Fibroblast of lung (primary cell): ENCODE data around the gene STARD5. TPM values are rescaled to one million over a fixed set of nuclear protein-coding genes. Genes with fewer than 3 reads are reported as not detected.
"Not testable (repeated sequence)": the region's sequence is repeated elsewhere in the genome, so short reads cannot be mapped to it uniquely, and the experiment has no call there.

Source experiments
- DNase-seq, 2 donors: peaks; one replicate each; pipeline versions ENCODE4 v3.0.0 to v3.0.0-alpha.2; 2010; ENCODE audit warnings: low read depth in 2 of 2
- H2AFZ ChIP-seq: 2 replicates; pipeline ENCODE4 v1.5.1; 2012; ENCODE audit warnings: low read length, control low read depth, inconsistent platforms
- H3K27ac ChIP-seq: 2 replicates; pipeline ENCODE4 v1.5.1; 2011; ENCODE audit warnings: low read length, control low read depth; ENCODE audit not compliant: insufficient read depth
- H3K27me3 ChIP-seq: 2 replicates; pipeline ENCODE4 v1.5.1; 2011; ENCODE audit warnings: mild to moderate bottlenecking, low read length; ENCODE audit not compliant: control insufficient read depth, insufficient read depth
- H3K36me3 ChIP-seq: 2 replicates; pipeline ENCODE4 v1.5.1; 2011; ENCODE audit warnings: low read length; ENCODE audit not compliant: control insufficient read depth, insufficient read depth
- H3K4me1 ChIP-seq: 2 replicates; pipeline ENCODE4 v1.5.1; 2011; ENCODE audit warnings: low read length; ENCODE audit not compliant: control insufficient read depth, insufficient read depth; ENCODE audit errors: extremely low read depth
- H3K4me2 ChIP-seq: 2 replicates; pipeline ENCODE4 v1.5.1; 2011; ENCODE audit warnings: low read length, control low read depth; ENCODE audit not compliant: insufficient read depth; ENCODE audit errors: extremely low read depth
- H3K4me3 ChIP-seq, 4 experiments: fragments of 200-600 bp in 1 of 4; sonication (generic) in 1 of 4; replicated peaks in 1 of 4; 2 replicates each; pipeline ENCODE4 v1.5.1; 2011 to 2016; ENCODE audit warnings: low read length in 4 of 4, low read depth in 3 of 4, mild to moderate bottlenecking in 3 of 4, control low read depth in 2 of 4, inconsistent platforms in 1 of 4, mixed read lengths in 1 of 4; ENCODE audit not compliant: insufficient read depth in 1 of 4; ENCODE audit errors: control extremely low read depth in 1 of 4
- H3K79me2 ChIP-seq: 2 replicates; pipeline ENCODE4 v1.5.1; 2012; ENCODE audit warnings: mild to moderate bottlenecking, low read length, inconsistent platforms; ENCODE audit not compliant: control insufficient read depth, insufficient read depth
- H3K9ac ChIP-seq: 2 replicates; pipeline ENCODE4 v1.5.1; 2011; ENCODE audit warnings: mild to moderate bottlenecking, low read length, control low read depth; ENCODE audit not compliant: insufficient read depth
- H3K9me3 ChIP-seq: 2 replicates; pipeline ENCODE4 v1.5.1; 2012; ENCODE audit warnings: low read depth, low read length; ENCODE audit not compliant: control insufficient read depth, insufficient read depth
- H4K20me1 ChIP-seq: 2 replicates; pipeline ENCODE4 v1.5.1; 2011; ENCODE audit warnings: low read length; ENCODE audit not compliant: control insufficient read depth, insufficient read depth; ENCODE audit errors: extremely low read depth
- CTCF ChIP-seq, 2 donors: IDR thresholded peaks in 1 of 2; conservative IDR thresholded peaks in 1 of 2; 1 replicate in 1 of 2; 2 replicates in 1 of 2; pipeline ENCODE4 v1.5.1; 2011 to 2012; ENCODE audit warnings: low read length in 2 of 2, control low read depth in 1 of 2, inconsistent platforms in 1 of 2, low read depth in 1 of 2, mild to moderate bottlenecking in 1 of 2
- EZH2 ChIP-seq: IDR thresholded peaks from 2 replicates; pipeline ENCODE4 v1.5.1; 2012; ENCODE audit warnings: low read length, control low read depth, mild to moderate bottlenecking; ENCODE audit errors: missing control alignments
- polyA plus RNA-seq, 2 donors: library from polyadenylated mRNA; depleted of rRNA in 1 of 2; stranded (reverse) in 1 of 2; unstranded in 1 of 2; fragments of >200 nt; gene quantifications; 2 replicates each; pipeline ENCODE4 v1.2.1, GENCODE V29; 2011 to 2012; ENCODE audit warnings: missing spikeins in 1 of 2
- total RNA-seq: library from RNA; depleted of rRNA; stranded (reverse); fragments of >200 nt; gene quantifications from 2 replicates; pipeline ENCODE4 v1.2.1, GENCODE V29; 2014

Gene STARD5
- total and polyA plus RNA-seq, 2 donors (not counting 1 experiment from before 2014, with no cell fraction given): 14.9 to 20.1 TPM

- Histone ChIP-seq H3K4me2 (no peak overlapping the region), H3K36me3 (no peaks in the 10 kb centered on the region), H3K9ac (no peak overlapping the region), H4K20me1 (no peaks in the 10 kb centered on the region), H3K79me2 (no peaks in the 10 kb centered on the region), H3K27me3 (peaks cover 2% of the 10 kb centered on the region), H3K9me3 (no peaks in the 10 kb centered on the region), H3K4me1 (no peaks in the 10 kb centered on the region), H3K27ac (no peak overlapping the region), H2AFZ (no peak overlapping the region), H3K4me3 (no peak overlapping the region)
- DNase-seq: no peak
- TF ChIP-seq EZH2 (no peak), CTCF (conservative IDR thresholded peaks at IDR 0.05 in 1 of 2, IDR thresholded peaks at IDR 0.05 in 1 of 2; ENCODE audit: low read depth in 1 of 2, low read length in 2 of 2) (no peak)
These were observed 25.3 kb upstream of the STARD5 start for GRCh38 chr15:81349271-81349670.

GRCh38 chr15:81348691-81349090 lies 24.8 kb upstream of the STARD5 start:
- H3K4me2 ChIP-seq, H3K4me1 ChIP-seq, H3K9me3 ChIP-seq, H4K20me1 ChIP-seq, H3K4me3 ChIP-seq, H3K27ac ChIP-seq, H3K9ac ChIP-seq, H3K27me3 ChIP-seq, H3K36me3 ChIP-seq, DNase-seq, H3K79me2 ChIP-seq, H2AFZ ChIP-seq: not testable (repeated sequence)

- TF ChIP-seq CTCF (conservative IDR thresholded peaks at IDR 0.05 in 1 of 2, IDR thresholded peaks at IDR 0.05 in 1 of 2; ENCODE audit: low read depth in 1 of 2, low read length in 2 of 2) (no peak), EZH2 (no peak)
- Histone ChIP-seq H3K79me2 (no peaks in the 10 kb centered on the region), H3K4me1 (no peaks in the 10 kb centered on the region), H3K36me3 (no peaks in the 10 kb centered on the region), H3K4me2 (no peak overlapping the region), H3K4me3 (no peak overlapping the region), H4K20me1 (no peaks in the 10 kb centered on the region), H2AFZ (no peak overlapping the region), H3K27ac (no peak overlapping the region), H3K9me3 (no peaks in the 10 kb centered on the region), H3K9ac (no peak overlapping the region), H3K27me3 (peaks cover 2% of the 10 kb centered on the region)
- no peak for DNase-seq
These were observed 24.0 kb upstream of the STARD5 start for GRCh38 chr15:81347910-81348309.
